PFSK-1 (cell line): Measurements from ENCODE around the gene ZNF777.

Experiments
- FOXP2 ChIP-seq: optimal IDR thresholded peaks from 2 replicates; pipeline ENCODE3; 2011; ENCODE audit warnings: borderline replicate concordance, control low read depth, inconsistent platforms; ENCODE audit not compliant: insufficient read depth; ENCODE audit errors: extremely low read length, extremely low read depth
- POLR2AphosphoS5 ChIP-seq: IDR thresholded peaks from 2 replicates; pipeline ENCODE4 v1.6.1; 2012; ENCODE audit warnings: low read depth, mild to moderate bottlenecking, control low read depth, low read length, moderate library complexity
- REST ChIP-seq, 2 experiments: IDR thresholded peaks; 2 replicates each; pipeline versions ENCODE4 v1.6.1 to v1.8.0; 2011 to 2012; ENCODE audit warnings: low read depth in 2 of 2, low read length in 2 of 2, control low read depth in 1 of 2, inconsistent platforms in 1 of 2, mild to moderate bottlenecking in 1 of 2, moderate library complexity in 1 of 2; ENCODE audit not compliant: insufficient read depth in 1 of 2
- SIN3A ChIP-seq: IDR thresholded peaks from 2 replicates; pipeline ENCODE4 v1.6.1; 2012; ENCODE audit warnings: mild to moderate bottlenecking, low read length, moderate library complexity, borderline replicate concordance; ENCODE audit not compliant: insufficient read depth
- TAF1 ChIP-seq: IDR thresholded peaks from 2 replicates; pipeline ENCODE4 v1.6.1; 2012; ENCODE audit warnings: low read length, control low read depth, borderline replicate concordance; ENCODE audit not compliant: insufficient read depth

GRCh38 chr7:149409895-149410294 lies 51.0 kb downstream of the ZNF777 start:
- TF ChIP-seq POLR2AphosphoS5 (no peak), SIN3A (no peak), REST (IDR thresholded peaks at IDR 0.05; ENCODE audit: insufficient read depth in 1 of 2, low read depth in 2 of 2, low read length in 2 of 2) (no peak), TAF1 (no peak), FOXP2 (no peak)
